ENCODE measurements around the gene APBA2.

Gene APBA2

DNA sequence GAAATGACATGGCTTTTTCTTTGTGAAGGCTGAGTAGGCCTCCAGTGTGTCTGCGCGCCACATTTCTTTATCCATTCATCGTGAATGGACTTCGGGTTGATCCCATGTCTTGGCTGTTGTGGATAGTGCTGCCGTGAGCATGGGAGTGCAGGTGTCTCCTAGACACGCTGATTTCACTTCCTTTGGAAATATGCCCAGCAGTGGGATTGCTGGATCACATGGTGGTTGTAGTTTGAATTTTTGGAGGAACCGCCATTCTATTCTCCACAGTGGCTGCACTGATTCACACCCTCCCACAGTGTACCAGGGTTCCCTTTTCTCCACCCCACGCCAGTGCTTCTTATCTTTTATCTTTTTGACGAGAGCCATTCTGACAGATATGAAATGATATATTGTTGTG, 212.2 kb downstream of the APBA2 start:
- no peak for DNase-seq (ENCODE audit: low read depth in 1 of 2, low spot score in 1 of 2)

DNA sequence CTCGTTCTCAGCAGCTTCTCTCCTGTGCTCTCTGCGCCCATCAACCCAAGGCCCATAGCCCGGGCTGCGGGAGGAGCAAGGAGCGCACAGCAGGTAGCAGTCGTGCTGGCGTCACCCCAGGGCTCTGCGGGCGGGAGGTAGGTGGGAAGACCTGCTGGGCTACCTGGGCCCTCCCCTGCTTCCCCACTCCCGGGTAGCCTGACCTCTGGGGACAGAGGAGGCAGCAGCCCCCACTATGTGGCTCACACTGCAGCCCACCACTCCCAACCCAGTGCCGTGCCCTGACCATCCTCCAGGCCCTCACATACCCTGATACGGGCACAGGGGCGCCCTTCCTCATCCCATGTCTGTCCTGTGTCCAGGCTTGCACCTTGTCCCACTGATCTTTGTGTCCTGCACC, 212.9 kb downstream of the APBA2 start:
- DNase-seq (ENCODE audit: low read depth in 1 of 2, low spot score in 1 of 2): no peak

DNA sequence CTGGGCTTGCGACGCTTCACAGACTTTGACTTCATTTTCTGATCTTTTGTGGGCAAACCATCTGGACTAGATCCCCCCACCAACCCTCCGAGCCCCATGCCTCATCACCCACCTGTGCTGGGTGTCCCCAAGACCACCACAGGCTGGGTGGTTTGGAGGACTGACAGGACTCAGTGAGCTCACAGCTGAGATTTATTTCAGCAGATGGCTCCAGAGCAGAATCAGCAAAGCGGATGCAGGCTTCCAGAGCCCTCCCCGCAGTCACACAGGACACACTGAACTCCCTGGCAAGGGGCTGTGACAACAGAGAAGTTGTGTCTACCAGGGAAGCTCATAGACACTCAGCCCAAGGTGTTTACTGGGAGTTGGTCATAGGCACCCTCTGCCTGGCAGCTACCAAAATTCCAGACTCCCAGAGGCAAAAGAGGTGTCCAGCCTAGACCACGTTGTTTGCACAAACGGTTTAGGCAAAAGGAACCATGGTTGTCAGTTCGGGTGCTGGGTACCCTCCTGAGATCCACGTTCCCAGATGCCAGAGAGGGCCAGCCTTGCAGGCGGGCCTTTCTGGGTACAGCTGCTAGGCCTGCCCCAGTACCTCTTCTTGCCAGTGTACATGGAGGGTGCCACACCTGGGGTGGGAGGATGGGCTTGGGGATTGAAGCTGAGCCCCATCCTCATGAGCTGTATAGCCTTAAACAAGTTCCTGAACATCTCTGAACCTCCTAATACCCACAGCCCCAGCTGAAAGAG, 213.5 kb downstream of the APBA2 start:
- no peak for DNase-seq (ENCODE audit: low read depth in 1 of 2, low spot score in 1 of 2)

DNA sequence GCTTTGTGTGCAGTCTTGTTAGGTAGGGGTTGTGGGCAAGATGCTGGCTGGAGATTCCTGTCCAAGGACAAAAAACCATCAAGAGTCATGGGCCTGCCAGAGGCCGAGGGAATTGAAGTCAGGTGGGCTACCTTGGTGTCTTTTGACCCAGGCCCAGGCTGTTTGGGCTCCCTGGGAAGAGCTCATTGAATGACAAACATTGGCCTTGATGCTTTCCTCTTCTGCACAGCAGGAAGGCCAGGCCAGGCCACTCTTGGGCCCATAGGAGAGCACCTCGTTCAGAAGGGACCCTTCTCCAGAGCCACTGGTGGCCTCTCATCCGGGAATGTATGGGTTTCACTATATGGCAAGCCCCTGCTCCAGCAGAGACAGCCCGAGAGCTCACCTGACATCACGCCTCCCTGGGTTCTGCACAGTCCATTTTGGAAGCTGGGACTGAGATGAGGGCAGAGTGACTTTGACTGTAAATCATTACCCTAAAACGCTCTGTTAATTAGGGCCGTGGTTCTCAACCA, 214.8 kb downstream of the APBA2 start:
- DNase-seq (ENCODE audit: low read depth in 1 of 2, low spot score in 1 of 2): no peak

DNA sequence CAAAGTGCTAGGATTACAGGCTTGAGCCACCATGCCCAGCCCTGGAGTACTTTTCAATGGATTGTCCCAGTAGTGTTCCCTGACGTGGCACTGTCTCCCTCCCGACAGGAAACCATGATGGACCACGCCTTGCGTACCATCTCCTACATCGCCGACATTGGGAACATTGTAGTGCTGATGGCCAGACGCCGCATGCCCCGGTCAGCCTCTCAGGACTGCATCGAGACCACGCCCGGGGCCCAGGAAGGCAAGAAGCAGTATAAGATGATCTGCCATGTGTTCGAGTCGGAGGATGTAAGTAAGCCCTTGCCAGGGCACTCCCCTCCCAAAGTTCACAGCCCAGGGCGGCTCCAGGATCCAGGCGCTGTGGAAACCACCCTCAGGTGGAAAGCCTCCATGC, 215.7 kb downstream of the APBA2 start:
- DNase-seq (ENCODE audit: low read depth in 1 of 2, low spot score in 1 of 2): no peak

DNA sequence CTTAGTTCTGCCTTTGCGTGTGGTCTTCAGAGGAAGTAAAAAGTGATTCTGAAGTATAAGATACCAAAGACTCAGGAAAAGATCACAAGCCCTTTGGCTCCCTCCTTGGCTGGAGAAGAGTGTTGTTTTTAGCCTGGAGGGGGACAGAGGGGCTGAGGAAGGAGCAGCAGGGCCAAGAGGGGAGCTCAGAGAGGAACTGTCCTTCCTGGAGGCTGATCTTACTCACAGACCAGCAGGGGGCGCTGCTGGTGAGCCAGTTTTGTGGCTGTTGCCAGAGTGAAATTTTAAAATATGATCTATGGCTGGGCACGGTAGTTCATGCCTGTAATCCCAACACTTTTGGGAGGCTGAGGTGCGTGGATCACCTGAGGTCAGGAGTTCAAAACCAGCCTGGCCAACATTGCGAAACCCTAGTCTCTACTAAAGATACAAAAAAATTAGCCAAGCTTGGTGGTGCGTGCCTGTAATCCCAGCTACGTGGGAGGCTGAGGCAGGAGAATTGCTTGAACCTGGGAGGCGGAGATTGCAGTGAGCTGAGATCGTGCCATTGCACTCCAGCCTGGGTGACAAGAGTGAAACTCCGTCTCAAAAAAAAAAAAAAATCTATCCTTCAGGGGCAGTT, 216.5 kb downstream of the APBA2 start:
- DNase-seq (ENCODE audit: low read depth in 1 of 2, low spot score in 1 of 2): peak; percentile 33 to 41

DNA sequence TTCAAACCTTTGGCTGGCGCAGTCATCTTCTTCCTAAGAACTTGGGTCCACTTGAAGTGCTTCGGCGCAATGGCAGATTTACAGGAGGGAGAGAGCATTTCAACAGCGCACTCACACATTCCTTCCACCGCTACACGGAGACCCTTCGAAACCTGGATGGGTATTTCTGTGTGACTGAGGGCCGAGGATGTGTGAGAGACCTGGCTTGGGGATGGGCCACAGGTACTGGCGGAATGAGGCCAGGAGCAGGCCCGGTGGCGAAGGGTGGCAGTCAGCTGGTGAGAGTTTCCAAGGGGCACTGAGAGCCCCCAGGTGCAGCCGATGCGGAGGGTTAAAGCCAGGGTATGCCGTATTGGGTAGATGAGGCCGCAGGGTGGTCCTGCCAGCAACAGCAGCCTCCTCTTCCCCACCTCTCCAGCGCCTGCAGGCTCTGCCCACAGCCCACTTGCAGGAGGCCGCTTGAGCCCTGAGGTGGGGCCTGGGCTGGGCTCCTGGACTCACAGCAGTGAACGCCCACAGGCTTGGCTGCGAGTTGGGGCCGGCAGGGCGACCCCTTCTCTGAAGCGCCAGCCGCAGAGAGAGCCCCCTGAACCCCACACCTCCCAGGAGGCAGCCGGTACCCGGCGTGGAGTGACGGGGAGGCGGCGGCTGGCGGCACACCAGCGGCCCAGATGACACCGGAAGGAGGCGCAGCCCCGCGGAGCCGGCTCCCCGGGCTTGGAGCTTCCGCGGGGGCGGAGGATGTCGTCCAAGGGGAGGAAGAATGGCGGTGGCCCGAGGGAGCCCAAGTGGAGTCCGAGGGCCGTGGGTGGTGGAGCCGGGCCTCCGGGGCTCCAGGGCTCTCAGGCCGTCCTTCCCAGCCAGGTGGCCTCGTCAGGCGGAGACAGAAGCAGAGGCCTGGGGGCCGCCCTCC, 217.4 kb downstream of the APBA2 start:
- no peak for DNase-seq (ENCODE audit: low read depth in 1 of 2, low spot score in 1 of 2)

DNA sequence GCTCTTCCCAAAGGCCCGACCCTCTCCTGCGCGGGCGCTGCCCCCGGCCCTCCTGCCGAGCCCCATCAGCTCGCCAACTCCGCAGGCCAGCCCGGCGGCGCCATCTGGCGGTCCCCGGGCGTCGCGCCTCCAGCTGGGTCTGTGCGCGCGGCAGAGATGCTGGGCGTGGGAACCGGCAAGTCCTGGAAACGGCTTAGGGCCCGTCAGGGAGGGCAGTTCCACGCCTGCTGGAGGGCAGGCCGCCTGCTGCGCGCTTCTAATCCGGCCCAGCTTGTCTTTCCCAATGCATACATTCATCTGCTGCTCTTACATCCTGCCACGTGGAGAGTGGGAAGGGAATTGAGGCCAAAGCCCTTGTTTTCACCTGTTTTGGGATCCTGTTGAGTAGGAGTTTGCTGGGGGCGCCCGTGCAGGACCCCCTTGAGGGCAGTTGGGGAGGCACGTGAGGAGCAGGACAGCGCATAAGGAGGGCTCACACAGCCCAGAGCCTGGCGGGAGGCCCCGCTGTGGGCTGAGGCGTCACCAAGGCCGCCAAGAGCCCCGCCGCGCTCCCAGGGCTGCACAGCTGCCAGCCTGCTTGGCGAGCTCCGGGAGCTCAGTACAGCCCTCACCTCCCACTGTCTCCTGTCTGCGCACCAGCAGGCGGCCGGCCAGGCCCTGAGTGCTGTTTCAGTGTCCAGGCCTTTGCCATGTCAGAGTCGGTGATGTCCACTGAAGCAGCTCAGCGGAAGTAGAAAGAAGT, 218.2 kb downstream of the APBA2 start:
- peak; percentile 20 to 27 for DNase-seq (ENCODE audit: low read depth in 1 of 2, low spot score in 1 of 2)

DNA sequence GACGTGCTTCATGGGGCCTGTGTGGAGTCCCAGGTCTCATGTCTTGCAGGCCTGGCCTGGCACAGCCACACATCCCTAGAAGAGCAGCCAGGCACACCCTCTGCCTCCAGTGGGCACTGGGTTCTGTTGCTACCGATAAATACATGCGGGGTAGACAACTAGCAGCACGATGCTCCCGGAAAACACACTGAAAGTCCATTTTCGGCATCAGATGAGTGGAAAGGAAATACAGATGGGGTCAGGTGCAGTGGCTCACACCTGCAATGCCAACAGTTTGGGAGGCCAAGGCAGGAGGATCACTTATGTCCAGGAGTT, 218.7 kb downstream of the APBA2 start:
- DNase-seq (ENCODE audit: low read depth in 1 of 2, low spot score in 1 of 2): no peak

DNA sequence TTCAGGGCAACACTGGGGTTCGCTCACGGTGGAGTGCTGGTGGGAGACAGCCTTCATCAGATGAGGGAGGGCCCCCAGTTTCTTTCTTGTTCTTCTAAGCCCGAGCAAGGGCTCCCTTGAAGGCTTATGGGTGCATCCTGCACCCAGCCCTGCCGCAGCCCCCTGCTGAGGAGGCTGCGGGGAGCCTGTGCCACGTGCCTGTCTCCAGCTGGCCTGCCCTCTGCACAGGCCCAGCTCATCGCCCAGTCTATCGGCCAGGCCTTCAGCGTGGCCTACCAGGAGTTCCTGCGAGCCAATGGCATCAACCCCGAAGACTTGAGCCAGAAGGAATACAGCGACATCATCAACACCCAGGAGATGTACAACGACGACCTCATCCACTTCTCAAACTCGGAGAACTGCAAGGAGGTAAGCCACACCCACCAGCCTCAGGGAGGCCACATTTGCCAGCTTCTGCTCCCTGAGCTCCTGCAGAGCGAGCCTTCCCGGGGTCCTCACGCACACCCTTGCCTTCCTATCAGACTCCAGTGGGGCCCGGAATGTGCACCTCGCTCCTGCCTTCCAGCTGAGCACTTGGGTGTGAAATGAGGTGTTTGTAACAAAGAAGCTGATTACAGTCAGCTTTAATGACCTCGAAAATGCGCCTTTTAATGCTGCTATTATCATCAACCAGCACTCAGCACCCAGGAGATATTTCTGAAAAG, 219.5 kb downstream of the APBA2 start:
- no peak for DNase-seq (ENCODE audit: low read depth in 1 of 2, low spot score in 1 of 2)

DNA sequence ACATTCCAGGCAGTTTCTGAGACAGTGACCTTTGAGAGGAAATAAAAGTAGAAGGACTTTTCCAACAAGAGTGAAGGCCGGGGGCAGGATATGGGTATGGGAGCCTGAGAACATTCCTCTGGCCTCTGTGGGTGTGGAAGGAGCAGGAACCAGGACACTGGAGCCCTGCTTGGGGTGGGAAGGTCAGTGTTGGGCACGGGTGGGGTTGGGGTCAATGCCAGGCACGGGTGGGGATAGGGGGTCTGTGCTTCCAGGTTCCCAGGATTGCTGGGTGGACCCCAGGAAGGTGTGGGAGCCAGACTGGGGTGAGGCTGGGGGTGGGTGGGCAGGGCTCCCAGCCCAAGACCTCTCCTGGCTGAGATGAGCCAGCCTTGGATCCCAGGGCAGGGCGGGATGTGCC, 220.3 kb downstream of the APBA2 start:
- DNase-seq (ENCODE audit: low read depth in 1 of 2, low spot score in 1 of 2): no peak

DNA sequence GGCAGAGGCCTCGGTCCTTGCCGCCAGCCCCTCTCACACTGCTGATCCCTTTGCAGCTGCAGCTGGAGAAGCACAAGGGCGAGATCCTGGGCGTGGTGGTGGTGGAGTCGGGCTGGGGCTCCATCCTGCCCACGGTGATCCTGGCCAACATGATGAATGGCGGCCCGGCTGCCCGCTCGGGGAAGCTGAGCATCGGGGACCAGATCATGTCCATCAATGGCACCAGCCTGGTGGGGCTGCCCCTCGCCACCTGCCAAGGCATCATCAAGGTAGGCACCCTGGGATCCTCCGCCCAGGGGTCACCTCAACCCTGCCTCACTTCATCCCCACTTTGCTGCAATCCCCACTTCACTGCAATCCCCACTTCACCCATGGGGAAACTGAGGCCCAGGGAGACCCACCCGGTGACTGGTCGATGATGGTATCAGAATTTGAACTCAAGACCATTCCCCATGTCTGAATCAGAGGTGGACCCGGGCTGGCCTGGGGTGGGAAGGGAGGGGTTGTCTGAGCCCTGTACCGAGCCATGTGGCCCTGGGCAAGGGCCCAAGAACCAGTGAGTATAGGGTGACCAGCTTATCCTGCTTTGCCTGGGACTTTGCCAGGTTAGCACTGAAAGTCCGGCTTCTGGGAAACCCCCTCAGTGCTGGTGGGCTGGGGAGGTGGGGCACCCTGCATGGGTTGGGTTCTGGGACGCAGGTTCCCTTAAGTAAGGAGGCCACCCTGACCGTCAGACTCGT, 220.9 kb downstream of the APBA2 start:
- DNase-seq (ENCODE audit: low read depth in 1 of 2, low spot score in 1 of 2): no peak

DNA sequence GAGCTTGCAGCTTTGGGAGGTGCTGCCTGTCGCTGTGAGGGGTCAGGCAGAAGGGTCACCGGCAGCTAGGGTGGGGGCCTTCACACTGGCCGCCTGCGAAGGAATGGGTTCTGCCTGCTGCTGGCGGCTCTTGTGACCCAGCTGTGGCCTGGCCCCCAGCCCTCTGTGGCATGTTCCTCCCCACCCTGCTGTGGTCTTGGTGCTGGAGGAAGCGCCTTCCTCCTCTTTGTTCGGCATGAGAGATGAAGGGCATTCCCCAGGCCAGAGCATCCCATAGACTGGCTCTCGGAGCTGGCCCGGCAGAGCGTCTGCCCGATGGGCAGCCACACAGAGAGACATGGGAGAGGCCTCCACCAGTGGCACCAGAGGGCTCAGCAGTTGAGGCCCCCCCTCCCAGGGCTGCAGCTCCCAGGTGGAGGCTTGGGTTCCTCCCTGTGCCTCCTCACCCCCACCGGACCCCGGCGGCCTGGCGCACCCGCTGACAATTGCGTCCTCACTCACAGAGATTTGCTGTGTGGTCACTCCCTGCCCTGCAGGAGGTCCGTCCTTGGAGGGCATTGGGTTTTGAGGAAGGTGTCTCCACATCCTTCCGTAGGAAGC, 221.6 kb downstream of the APBA2 start:
- DNase-seq (ENCODE audit: low read depth in 1 of 2, low spot score in 1 of 2): no peak

DNA sequence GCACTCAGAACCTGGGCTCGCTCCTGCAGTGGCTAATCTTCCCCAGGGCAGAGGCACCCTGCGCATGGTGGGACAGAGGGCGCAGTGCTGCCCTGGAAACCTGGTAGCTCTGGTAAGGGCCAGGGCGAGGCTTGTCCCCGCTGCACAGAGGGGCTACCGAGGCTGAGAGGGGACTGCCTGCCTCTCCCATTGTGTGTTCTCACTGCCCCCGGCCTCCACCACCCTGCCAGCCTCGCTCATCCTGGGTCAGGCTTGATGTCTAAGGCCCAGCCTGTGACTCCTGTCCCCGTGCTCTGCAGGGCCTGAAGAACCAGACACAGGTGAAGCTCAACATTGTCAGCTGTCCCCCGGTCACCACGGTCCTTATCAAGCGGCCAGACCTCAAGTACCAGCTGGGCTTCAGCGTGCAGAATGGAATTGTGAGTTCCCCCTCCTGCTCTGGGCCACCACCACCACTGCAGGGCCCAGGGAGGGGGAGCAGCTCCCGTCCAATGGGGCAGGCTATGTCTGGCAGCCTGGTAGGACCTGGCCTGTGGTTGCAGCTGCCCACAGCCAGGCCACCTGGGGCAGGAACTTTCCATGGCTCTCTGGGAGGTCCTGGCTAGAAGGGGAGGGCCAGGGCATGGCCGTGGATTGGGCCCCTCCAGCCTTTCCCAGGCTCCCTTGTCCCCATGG, 222.3 kb downstream of the APBA2 start:
- DNase-seq (ENCODE audit: low read depth in 1 of 2, low spot score in 1 of 2): no peak

DNA sequence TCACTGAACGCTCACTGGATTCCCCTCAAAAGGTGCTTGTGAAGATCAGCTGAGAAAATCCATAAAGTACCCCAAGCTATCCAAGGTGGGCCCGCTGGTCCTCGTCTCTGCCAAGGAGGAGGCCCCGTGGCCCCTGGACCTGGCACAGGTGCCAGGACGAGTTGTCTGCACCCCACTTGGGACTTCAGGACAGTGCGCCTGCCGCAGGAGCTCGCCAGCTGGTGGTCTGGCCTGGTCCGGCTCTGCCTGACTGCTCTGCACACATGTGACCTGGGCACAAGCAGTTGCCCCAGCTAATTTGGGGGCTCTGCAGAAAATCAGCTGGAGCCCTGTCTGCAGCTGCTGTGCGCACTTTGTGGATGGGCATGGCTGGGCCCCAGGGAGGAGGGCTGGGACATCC, 224.0 kb downstream of the APBA2 start:
- no peak for DNase-seq (ENCODE audit: low read depth in 1 of 2, low spot score in 1 of 2)

DNA sequence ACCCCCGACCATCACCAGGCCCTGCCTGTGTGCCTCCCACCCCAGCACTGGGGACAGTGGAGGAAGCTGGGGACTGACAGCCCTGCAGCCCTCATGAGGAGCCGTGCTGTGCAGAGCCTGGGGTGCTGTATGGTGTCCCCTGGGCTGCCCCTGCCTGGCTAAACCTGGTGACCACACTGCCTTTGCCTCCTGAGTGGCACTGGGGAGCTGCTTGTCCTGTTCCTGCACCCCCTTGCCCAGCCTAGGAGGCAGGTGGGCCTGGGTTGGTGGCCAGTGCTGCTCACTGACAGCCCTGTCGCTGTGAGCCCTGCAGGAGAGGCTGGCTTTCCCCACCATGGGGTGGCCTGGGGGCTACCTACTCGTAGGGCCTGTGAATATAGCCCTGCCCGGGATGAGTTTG, 224.4 kb downstream of the APBA2 start:
- DNase-seq (ENCODE audit: low read depth in 1 of 2, low spot score in 1 of 2): no peak

DNA sequence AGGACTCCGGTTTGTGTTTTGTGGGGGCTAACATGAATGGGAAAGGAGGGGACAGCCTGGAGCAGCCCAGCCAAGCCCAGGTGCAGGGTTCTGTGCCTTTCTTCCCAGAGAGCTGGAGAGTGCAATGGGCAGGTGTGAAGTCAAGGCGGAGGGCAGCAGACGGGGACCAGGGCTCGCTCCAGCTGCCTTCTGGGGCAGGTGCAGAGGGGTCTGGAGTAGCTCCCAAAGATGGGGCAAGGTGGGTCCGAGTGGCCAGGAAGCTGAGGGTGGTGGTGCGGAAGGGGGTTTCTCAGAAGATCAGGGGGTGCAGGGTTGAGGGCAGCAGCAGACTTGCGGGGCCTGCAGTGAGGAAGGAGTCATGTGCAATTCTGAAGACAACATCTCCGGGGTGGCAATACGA, 225.0 kb downstream of the APBA2 start:
- no peak for DNase-seq (ENCODE audit: low read depth in 1 of 2, low spot score in 1 of 2)

DNA sequence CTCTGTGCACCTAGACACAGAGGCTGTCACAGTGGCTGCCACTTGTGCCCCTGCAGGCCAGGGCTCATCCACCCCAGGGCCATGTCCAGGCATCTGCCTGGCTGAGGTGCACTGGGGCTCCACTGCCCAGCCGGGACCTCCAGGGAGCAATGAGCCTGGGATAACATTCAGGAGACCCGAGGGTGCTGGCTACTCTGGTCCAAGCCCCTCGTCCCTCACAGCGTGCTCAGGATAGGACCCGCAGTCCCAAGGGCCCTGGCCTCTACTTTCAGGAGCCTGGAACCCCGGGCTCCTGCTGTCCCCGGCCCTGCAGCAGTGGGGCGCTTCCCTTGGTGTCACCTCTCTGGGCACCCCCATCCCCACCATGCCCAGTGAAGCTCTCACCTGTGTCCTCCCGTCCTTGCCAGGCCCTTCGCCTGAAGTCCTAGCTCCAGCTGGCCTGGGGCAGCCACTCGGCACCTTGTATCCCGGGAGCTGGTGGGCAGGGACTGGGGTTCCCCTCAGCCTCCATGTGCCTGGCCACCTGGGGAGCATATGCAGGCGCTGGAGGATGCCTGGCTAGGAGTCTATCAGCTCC, 226.0 kb downstream of the APBA2 start:
- no peak for DNase-seq (ENCODE audit: low read depth in 1 of 2, low spot score in 1 of 2)
